ENCODE data around the gene ZNF471. TPM values are rescaled to one million over a fixed set of nuclear protein-coding genes. Genes with fewer than 3 reads are reported as not detected.

ZNF471 gene
- total RNA-seq, 1 donor from 2014 or later = 6.9 TPM

DNA sequence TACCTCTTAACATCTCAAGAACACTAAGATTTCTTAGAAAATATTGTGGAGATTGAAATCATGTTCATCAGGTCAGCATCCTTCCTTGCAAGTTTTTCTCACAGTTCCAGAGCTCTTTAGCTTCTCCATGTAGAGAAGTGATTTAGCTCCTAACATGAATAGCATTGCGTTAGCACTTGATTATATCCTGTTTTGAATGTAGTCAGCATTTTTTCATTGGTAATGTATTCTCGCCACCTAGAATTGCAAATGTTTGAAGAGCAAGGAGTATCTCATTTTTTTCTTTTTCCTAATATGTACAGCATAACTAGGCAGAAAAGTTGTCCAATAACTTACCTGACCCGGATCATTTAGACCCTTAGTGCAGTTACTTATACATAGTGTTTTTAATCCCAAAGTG, 66.3 kb downstream of the ZNF471 start:
- H3K36me3 ChIP-seq = peaks cover 100% of the 10 kb centered on the region
- no peaks in the 10 kb centered on the region for H3K27me3 ChIP-seq (ENCODE audit: low read depth)
- intact Hi-C loops (cut with micrococcal nuclease) = no loop called here
- TF ChIP-seq, protein P1, sequence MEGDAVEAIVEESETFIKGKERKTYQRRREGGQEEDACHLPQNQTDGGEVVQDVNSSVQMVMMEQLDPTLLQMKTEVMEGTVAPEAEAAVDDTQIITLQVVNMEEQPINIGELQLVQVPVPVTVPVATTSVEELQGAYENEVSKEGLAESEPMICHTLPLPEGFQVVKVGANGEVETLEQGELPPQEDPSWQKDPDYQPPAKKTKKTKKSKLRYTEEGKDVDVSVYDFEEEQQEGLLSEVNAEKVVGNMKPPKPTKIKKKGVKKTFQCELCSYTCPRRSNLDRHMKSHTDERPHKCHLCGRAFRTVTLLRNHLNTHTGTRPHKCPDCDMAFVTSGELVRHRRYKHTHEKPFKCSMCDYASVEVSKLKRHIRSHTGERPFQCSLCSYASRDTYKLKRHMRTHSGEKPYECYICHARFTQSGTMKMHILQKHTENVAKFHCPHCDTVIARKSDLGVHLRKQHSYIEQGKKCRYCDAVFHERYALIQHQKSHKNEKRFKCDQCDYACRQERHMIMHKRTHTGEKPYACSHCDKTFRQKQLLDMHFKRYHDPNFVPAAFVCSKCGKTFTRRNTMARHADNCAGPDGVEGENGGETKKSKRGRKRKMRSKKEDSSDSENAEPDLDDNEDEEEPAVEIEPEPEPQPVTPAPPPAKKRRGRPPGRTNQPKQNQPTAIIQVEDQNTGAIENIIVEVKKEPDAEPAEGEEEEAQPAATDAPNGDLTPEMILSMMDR (IDR thresholded peaks at IDR 0.05; ENCODE audit: borderline replicate concordance) = no peak
- H3K9me3 ChIP-seq (replicated peaks) = peaks cover 100% of the 10 kb centered on the region
- no peak for DNase-seq
- H3K27ac ChIP-seq (replicated peaks) = no peak overlapping the region
- no peaks in the 10 kb centered on the region for H3K4me1 ChIP-seq
- H3K4me3 ChIP-seq = no peak overlapping the region

DNA sequence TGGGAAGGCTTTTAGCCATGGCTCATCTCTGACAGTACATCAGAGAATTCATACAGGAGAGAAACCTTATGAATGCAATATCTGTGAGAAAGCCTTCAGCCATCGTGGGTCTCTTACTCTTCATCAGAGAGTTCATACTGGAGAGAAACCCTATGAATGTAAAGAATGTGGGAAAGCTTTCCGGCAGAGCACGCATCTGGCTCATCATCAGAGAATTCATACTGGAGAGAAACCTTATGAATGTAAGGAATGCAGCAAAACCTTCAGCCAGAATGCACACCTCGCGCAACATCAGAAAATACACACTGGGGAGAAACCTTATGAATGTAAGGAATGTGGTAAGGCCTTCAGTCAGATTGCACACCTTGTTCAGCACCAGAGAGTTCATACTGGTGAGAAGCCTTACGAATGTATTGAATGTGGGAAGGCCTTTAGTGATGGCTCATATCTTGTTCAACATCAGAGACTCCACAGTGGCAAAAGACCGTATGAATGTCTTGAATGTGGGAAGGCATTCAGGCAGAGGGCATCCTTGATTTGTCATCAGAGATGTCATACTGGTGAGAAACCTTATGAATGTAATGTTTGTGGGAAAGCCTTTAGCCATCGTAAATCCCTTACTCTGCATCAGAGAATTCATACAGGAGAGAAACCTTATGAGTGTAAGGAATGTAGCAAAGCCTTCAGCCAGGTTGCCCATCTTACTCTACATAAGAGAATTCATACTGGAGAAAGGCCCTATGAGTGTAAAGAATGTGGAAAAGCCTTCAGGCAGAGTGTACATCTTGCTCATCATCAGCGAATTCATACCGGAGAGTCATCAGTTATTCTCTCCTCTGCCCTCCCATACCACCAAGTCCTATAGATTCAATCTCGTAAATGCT, 70.3 kb downstream of the ZNF471 start:
- peaks cover 100% of the 10 kb centered on the region for H3K9me3 ChIP-seq (replicated peaks)
- no peaks in the 10 kb centered on the region for H3K27me3 ChIP-seq (ENCODE audit: low read depth)
- no peaks in the 10 kb centered on the region for H3K4me1 ChIP-seq
- intact Hi-C loops (cut with micrococcal nuclease) = no loop called here
- TF ChIP-seq, protein P1 (IDR thresholded peaks at IDR 0.05; ENCODE audit: borderline replicate concordance) = no peak
- DNase-seq = no peak
- no peak overlapping the region for H3K4me3 ChIP-seq
- peaks cover 100% of the 10 kb centered on the region for H3K36me3 ChIP-seq
- no peak overlapping the region for H3K27ac ChIP-seq (replicated peaks)

Other genes starting within 250 kb of the ZNF471 start
- 0.55 TPM for gene EDDM13, start 235.1 kb upstream of the ZNF471 start, total RNA-seq
- gene ZSCAN5A, start 193.0 kb upstream of the ZNF471 start, total RNA-seq = 16.7 TPM
- gene ZNF582, start 114.3 kb upstream of the ZNF471 start, total RNA-seq = 4.4 TPM
- 7.0 TPM for gene ZNF583, start 103.5 kb upstream of the ZNF471 start, total RNA-seq
- 5.6 TPM for gene ZNF667, start 30.5 kb upstream of the ZNF471 start, total RNA-seq
- 6.0 TPM for gene ZFP28, start 31.1 kb downstream of the ZNF471 start, total RNA-seq
- gene ZNF470, start 59.6 kb downstream of the ZNF471 start, total RNA-seq = 4.3 TPM
- gene ZNF71, start 87.4 kb downstream of the ZNF471 start, total RNA-seq = 5.8 TPM
- not detected for gene SMIM17, start 135.3 kb downstream of the ZNF471 start, total RNA-seq
- 4.9 TPM for gene ZNF835, start 163.9 kb downstream of the ZNF471 start, total RNA-seq

All from left ventricle myocardium inferior (tissue), 1 donor.